NOMO-1 treated with DMSO at 0.1 percent for 48 hours (cell line): ENCODE measurements around the gene NUDT16L1.

ENCODE experiments used
- DNase-seq: peaks from one replicate; lab custom pipeline; 2025; ENCODE audit not compliant: unreplicated experiment; lab: John Stamatoyannopoulos, UW

Gene NUDT16L1

DNA sequence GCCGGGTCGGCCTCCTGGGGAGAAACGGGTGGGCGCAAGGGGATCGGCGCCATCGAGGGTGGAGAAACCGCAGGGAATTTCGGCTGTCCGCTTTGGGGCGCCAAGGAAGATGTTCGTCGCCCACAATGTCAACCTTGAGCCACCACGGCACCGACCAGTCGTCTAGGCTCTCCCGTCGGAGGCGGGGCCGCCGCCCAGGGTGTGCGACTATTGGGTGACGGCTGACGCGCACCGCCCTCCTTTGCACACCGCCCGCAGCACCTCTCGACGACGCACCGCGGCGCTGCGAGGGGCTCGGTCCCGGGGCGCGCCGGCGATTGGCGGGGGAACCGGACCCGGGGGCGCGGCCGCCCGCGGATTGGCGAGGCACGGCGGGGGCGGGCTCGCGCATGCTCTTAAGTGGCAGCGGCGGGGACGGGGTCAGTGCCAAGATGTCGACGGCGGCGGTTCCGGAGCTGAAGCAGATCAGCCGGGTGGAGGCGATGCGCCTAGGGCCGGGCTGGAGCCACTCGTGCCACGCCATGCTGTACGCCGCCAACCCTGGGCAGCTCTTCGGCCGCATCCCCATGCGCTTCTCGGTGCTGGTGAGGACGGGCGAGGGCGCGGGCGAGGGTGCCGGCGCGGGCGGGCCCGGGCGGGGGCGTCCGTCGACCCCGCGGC is at the start of gene NUDT16L1:
Gene NUDT16L1, plus strand, starts transcription at position 267 of the 660 bp plus-strand sequence. Its CDS starts 165 bp downstream, at position 432.
- peak; percentile 97 for DNase-seq

DNA sequence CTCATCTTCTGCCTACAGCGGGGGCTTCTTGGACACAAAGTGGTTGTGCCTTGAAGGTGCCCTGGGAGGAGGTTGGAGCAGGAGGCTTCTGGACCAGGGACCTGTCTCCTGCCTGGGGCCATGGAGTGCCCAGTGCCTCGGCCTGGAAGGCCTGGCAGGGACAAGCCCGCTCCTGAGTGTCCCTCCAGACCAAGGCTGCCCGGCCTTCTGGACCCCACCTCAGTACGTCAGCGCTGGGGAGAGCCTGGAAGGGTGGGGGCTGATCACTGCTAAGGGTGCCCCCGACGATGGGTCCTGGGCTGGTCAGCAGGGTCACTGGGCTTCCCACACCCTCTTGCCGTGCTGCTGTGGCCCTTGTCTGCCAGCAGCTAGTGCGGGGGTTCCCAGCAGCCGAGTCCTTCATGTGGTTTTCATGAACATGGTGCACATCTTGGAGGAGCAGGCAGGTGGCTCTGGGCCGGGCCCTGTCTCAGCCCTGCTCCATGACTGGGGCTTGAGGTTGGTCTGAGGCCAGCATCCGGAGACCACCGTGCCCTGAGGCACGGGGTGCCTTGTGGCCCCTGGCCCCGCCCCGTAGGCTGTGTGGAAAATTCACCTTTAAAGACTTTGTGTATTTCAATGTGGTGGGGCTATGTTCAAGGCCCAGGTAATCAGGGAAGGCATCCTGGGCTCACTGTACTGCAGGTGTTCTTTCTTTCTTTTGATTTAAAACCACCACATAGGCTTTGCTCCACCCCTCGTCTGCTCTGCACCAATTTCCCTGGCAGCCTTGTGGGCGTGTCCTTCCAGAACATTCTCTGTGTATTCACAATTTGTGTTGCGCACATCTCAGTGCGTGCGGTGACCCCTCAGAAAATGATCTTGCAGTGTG is 46.4 kb upstream of the NUDT16L1 start:
- DNase-seq: no peak

DNA sequence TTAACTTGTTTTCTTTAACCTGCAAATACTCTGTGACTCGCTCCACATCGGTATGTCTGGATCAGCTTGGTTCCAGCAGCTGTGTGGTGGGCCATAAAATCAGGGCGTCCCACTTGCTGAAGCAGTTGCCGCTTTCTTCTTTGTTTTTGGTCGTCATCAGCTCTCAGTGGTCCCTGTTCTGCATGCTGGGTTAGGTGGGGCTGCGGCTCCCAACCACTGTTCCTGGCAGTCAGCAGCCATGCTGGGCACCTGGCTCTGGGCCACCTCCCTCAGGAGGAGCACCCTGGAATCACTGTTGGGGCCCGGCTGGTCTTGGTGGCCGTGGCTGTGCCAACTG is 45.8 kb upstream of the NUDT16L1 start:
- DNase-seq: no peak

DNA sequence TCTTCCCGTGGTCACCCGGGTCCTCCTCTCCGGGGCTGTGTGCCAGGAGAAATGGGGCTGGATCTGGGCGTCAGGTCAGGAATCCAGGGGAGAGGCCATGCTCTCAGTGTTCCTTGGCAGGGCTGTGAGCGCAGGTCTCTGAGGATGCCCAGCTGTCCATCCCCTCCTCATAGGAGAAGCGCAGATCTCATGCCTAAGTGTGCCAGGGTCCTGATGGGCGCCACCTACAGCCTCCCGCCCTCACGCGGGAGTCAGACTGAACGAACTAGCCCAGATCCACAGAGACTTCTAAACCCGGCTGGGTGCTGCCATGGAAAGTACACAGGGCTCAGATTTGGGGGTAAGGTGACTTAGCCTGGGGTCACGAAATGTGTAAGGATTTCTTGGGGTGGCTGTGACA is 44.4 kb upstream of the NUDT16L1 start:
- no peak for DNase-seq

DNA sequence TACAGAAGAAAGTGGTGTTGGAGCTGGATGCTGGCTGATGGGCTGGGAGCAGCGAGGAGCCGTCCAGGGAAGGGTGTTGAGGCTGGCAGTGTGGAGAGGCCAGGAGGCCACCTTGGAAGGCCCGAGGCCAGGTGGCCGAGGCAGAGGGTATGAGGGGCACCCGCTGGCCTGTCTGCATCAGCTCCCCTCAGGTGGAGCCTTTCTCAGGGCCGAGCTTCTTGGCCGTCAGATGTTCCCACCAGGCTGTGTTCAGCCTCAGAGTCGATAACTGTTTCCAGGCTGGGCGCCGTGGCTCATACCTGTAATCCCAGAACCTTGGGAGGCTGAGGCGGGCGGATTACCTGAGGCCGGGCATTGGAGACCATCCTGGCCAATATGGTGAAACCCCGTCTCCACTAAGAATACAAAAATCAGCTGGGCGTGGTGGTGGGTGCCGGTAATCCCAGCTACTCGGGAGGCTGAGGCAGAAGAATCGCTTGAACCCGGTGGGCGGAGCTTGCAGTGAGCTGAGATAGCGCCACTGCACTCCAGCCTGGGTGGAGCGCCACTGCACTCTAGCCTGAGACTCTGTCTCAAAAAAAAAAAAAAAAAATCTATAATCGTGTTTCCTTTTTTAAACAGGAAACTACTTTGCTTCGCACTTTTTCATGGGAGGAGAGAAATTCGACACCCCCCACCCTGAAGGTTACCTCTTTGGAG is 43.5 kb upstream of the NUDT16L1 start:
- no peak for DNase-seq

DNA sequence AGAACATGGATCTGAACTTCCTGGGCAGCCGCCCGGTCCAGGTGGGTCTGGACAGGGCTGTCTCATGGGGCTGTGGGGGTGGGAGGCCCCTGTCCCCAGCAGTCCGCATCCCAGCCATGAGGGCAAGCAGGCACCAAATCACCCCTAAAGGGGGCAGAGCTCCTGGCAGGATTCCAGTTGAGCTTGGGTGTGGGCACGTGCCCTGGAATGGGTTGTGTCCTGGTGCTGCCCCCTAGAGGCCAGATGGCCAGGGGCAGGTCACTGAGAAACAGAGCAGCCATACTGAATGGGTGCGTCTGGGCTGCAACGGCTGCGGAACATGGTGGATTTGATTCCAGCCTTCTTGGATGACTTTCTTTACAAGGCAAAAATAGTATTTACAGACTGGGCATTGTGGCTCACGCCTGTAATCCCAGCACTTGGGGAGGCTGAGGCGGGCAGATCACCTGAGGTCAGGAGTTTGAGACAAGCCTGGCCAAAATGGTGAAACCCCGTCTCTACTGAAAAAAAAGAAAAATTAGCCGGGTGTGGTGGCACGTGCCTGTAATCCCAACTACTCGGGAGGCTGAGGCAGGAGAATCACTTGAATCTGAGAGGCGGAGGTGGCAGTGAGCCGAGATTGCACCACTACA is 42.8 kb upstream of the NUDT16L1 start:
- peak; percentile 32 for DNase-seq

DNA sequence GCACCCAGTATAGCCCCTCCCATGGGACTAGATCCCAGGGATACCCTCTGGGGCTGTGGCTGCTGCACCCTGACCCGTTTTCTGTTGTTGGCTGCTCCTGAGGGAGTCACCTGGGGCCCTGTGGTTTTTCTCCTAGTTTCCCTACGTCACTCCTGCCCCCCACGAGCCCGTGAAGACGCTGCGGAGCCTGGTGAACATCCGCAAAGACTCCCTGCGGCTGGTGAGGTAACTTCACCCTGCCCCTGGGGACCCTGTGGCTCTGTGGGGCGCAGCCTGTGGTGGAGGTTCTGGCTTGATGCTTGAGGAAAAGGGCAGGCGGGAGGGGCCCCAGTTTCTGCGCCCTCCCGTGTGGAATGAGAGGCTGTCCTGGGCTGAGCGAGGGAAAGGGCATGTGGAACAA is 41.5 kb upstream of the NUDT16L1 start:
- no peak for DNase-seq

DNA sequence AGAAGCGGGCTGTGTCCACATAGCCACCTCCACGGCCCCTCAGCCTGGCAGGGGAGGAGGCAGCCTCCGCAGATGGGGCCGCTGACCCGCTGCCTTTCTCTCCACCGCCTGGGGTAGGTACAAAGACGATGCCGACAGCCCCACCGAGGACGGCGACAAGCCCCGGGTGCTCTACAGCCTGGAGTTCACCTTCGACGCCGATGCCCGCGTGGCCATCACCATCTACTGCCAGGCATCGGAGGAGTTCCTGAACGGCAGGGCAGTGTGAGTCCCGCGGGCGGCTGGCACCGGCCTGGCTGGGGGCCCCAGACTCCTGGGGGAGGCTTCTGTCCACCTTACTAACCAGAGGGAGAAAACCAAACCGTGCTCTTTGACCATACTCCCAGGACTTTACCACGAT is 40.8 kb upstream of the NUDT16L1 start:
- DNase-seq: no peak

DNA sequence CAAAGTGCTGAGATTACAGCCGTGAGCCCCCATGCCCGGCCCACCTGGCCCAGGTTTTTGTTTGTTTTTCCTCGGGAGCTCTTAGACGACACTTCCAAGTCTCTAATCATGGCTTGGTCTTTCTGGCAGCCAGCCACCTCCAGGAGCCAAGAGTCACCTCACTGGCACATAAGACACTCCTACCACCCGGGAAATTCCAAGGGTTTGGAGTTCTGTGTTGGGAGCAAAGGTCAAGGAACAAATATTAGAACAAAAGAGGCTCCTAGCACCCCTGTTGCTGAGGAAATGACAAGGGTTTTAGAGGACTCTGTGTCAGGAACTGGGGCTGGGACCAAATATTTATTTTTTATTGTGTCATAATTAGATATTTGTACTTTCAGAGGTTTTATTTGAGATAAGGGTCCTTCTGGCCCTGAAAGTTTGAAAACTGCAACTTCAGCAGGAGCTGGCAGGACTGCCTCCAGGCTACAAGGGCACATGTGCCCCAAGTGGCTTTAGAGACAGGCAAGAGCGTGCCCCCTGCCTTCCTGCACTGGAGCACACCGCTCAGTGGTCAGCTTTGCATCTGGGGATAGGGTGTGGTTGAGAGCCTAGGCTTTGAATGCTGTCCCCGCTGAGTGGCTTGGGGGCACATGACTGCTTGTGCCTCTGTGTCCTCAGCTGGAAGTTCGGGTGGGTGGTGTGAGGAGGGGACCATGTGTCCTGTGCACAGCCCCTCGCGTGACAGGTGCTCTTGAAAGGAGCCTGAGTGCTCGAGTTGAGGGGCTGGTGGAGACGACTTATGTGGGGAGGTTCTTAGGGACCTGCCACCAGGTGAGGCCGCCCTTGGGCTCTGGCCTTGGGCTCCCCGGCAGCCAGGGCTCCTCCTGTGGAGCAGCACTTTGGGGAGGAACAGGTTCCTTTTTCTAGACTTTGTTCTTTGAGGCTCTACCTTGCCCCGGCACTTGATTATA is 39.1 kb upstream of the NUDT16L1 start:
- no peak for DNase-seq

DNA sequence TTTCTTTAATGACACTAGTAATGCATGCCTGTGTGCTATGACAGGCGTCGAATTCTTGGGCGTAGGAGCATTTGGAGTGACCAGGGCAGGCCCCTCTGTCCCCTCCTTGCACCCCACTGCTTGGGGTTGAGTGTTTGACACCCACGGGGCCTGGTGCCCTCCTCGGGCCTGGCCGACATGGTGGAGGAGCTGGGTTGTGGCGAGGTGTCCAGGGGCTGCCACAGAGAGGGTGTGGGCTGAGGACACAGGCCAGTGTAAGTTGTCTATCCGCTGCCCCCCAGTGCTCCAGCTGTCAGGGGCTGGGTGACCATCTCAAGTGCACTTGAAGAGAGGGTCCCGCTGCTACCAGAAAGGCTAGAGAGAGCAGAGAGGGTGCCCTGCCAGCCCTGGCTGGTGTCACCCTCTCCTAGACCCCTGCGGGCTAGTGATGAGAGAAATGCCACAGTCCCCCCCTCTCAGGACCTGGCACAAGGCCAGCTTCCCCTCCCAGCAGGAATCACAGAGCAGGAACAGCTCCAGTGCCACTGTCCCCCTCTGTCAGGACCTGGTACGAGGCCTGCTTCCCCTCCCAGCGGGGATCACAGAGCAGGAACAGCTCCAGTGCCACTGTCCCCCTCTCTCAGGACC is 38.3 kb upstream of the NUDT16L1 start:
- DNase-seq: no peak

DNA sequence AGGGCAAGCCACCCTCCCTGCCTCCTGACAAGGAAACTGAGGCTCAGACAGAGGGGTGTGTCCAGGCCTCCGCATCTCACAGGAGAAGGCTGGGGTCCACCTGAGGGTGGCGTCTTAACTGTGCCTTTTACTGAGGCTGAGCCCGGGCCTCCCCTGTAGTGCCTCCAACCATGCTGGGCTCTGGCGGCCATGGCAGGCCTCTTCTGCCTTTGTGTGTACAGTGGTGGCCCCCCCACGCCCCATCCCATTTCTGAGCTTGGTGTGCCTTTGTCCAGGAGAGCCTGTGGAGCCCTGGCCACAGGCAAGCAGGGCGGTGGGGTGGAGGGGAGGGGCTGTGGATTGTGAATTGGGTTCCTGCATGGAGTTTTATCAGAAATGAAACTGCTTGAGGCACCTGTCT is 37.6 kb upstream of the NUDT16L1 start:
- no peak for DNase-seq

DNA sequence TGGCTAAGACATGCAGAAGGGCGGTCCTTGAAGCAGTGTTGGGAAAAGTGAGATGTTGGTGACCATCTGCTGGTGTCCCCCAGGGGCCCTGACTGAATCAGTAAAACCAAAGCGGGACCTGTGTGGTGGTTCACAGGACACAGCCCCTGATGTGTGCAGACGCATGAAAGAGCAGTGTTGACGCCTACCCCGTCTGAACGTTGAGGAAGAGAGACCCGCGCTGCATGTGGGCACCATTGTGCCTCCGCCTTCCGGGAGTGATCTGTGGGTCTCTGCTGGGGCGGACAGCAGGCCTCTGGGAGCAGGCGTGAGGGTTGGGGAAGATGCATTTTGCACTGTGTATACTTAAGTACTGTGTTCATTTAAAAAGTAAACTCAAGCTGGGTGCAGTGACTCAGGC is 37.1 kb upstream of the NUDT16L1 start:
- no peak for DNase-seq

DNA sequence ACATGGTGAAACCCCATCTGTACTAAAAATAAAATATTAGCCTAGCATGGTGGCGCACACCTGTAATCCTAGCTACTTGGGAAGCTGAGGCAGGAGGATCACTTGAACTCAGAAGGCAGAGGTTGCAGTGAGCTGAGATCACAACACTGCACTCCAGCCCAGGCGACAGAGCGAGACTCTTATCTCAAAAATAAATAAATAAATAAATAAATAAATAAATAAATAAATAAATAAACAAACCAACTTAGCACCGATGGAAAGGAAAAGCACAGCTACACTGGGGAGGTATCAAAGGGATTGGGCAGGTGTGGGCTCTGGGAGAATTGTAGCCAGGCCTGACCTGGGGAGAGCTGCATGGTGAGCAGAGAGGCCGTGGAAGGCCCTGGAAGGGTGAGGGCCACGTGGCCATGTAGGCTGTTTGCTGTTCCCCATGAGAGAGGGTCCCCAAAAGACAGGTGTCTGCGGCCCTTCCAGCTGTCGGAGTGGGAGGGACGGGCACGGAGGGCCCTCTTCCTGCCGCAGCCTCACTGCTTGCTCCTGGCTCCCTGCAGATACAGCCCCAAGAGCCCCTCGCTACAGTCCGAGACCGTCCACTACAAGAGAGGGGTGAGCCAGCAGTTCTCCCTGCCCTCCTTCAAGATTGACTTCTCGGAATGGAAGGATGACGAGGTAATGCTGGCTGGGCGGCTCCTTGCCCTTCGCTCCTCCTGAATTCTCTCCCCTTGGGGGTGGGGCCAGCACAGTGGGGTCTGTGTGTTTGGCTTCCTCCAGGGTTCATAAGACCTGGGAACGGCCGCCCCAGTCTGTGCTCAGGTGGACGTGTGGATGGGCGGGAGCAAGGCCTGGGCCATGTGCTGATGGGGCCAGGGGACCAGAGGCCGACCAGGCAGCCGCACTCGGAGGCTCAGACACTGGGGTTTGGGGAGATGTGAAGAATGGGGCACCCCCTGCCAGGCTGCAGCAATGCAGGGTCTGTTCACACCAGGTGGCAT is 36.4 kb upstream of the NUDT16L1 start:
- DNase-seq: no peak

DNA sequence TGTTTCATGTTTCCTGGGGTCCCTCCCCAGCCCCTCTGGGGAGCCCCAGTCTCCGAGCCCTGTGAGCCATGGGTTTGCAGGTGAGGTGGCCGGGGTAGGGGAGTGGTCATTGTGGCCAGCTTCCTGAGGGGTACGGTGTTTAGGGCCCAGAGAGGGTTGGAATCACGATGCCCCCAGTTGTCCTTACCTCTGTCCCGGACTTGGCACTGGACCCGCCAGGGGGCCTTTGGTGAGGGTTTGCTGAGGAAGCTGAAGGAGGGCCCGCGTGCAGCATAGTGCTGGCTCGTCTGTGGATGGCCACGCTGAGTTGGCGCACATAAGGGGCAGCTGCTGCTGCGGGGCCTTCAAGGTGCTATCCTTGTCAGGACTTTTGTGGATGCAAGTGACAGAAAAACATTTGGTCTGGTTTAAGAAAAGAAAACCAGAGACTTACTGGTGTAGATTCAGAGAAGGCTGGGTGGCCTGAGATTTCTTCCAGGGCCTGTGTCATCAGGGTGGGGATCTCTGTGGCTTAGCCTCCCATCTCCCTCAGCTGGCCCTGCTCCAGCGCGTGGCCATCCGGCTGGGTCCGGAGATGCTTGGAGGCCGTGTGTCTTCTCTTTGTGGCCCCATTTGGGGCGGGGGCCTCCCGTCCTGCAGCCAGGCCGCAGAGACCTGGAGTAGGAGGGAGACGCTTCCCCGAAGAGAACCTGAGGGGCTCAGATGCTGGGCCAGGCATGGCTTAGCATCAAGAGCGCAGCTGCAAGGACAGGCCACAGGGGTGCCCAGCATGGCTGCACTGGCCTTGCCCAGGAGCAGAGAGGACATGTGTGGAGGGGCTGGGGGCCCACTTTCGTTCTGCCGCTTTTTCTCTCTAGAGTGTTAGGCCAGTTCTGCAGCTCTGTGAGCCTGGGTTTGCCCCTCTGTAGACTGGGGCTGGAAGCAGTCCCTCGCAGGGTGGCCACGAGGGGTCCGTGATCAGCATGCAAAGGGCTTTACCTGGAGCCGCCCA is 33.7 kb upstream of the NUDT16L1 start:
- DNase-seq: no peak

DNA sequence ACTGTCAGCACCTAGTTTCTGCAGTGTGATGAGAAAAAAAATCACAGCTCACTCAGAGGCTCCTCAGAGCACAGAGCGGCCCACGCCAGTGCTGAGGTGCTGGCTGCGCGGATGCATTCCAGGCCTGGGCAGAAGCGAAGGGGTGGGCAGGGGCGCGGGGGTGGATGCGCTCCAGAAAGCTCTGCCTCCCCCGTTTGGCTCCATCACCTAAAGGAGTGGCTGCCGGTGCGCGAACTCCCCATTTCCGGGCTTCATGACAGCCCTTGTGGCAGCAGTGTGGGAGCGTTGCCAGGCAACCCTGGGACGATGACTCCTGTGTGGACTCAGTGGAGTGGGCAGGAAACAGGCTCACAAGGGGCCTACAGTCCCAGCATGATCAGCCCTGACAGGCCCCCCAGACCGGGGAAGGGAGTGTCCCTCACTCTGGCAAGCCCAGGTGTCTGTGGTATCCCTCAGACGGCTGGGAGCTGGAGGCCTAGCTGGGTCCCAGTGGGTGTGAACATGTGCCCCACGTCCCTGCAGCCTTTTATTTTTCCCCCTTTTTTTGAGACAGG is 32.8 kb upstream of the NUDT16L1 start:
- no peak for DNase-seq

DNA sequence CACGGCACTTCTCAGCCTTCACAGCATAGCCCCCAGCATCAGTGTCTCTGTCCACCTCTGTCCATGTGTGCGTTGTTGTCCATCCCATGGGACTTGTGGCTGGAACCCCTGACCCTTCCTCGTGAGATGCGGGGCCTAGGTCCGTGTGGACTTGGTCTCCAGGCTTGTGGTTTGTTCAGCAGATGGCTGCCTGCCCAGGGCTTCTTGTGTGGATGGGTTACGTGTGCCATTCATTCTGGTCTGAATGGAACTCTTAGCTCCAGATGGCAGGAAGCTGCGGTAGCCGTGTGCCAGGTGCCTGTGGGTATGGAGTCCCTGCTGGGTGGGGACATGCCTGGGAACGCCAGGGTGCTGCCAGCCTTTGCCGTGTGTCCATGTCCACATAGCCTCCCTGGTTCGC is 31.7 kb upstream of the NUDT16L1 start:
- DNase-seq: no peak

DNA sequence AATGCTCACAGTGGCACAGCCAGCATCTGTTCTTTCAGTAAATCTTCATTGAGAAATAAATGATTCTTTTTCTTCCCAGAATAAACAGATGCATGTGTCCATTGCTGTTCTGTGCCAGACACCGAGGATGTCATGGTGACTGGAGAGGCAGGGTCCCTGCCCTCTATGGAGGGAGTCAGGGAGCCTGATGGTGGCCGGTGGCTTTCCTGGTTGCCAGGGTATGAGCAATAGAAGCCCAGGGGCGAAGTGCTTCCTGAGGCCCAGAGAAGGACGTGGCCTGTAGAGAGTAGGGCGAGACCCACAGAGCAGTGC is 29.9 kb upstream of the NUDT16L1 start:
- DNase-seq: no peak
